ENCODE results near the gene ABTB2.

The ABTB2 gene

DNA sequence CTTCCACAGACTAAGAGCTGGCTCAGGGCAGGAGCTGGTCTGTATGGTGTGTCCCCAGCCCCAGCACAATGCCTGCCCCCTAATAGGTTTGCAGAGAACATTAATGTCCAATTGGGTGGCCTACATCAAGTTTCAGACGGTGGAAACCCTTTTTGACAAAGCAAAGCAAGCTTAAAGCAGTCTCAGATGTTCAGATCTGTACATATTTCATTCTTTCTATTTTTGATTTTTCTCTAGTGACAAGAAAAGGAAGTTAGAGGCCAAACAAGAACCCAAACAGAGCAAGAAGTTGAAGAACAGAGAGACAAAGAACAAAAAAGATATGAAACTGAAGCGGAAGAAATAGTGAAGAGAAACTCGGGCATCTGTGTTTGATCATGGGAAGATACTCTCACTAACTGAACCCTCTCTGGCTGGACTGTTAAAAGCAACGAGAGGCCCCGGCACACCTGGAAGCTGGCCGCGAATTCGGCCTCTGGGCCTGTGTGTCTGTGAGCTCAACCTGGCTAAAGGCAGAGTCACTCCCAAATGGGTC lies 211.9 kb downstream of the ABTB2 start:
- no peak for TF ChIP-seq POLR2AphosphoS5 (IDR thresholded peaks at IDR 0.05; ENCODE audit: low read depth, low read length)
- no peak for TF ChIP-seq FOXP2 (optimal IDR thresholded peaks at IDR 0.05; ENCODE audit: borderline replicate concordance, extremely low read depth, extremely low read length, insufficient read depth)
- TF ChIP-seq TAF1 (IDR thresholded peaks at IDR 0.05; ENCODE audit: borderline replicate concordance, insufficient read depth, low read length): no peak
- TF ChIP-seq SIN3A (IDR thresholded peaks at IDR 0.05; ENCODE audit: borderline replicate concordance, insufficient read depth, low read length): no peak
- TF ChIP-seq, protein P1, sequence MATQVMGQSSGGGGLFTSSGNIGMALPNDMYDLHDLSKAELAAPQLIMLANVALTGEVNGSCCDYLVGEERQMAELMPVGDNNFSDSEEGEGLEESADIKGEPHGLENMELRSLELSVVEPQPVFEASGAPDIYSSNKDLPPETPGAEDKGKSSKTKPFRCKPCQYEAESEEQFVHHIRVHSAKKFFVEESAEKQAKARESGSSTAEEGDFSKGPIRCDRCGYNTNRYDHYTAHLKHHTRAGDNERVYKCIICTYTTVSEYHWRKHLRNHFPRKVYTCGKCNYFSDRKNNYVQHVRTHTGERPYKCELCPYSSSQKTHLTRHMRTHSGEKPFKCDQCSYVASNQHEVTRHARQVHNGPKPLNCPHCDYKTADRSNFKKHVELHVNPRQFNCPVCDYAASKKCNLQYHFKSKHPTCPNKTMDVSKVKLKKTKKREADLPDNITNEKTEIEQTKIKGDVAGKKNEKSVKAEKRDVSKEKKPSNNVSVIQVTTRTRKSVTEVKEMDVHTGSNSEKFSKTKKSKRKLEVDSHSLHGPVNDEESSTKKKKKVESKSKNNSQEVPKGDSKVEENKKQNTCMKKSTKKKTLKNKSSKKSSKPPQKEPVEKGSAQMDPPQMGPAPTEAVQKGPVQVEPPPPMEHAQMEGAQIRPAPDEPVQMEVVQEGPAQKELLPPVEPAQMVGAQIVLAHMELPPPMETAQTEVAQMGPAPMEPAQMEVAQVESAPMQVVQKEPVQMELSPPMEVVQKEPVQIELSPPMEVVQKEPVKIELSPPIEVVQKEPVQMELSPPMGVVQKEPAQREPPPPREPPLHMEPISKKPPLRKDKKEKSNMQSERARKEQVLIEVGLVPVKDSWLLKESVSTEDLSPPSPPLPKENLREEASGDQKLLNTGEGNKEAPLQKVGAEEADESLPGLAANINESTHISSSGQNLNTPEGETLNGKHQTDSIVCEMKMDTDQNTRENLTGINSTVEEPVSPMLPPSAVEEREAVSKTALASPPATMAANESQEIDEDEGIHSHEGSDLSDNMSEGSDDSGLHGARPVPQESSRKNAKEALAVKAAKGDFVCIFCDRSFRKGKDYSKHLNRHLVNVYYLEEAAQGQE (IDR thresholded peaks at IDR 0.05; ENCODE audit: insufficient read depth in 1 of 2, low read depth in 2 of 2, low read length in 2 of 2): no peak

DNA sequence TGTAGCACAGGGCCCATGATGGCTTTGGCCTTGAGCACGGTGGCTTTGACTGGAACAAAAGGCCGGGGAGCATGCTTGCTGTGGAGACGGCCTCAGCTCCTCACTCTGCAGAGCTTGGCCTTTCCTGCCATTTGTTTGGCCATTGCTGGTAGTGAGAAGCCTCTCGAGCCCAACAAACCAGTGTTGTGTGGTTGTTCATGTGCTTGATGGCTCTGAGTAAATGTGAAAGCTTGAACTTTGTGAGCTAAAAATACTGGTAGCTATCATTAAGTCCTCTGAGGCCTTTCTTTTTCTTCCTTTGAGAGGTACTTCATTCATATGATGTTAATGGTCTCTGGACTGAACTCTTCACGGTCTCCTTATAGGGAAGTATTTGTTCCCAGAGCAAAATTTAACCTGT lies 212.7 kb downstream of the ABTB2 start:
- no peak for TF ChIP-seq POLR2AphosphoS5 (IDR thresholded peaks at IDR 0.05; ENCODE audit: low read depth, low read length)
- no peak for TF ChIP-seq FOXP2 (optimal IDR thresholded peaks at IDR 0.05; ENCODE audit: borderline replicate concordance, extremely low read depth, extremely low read length, insufficient read depth)
- TF ChIP-seq, protein P1 (IDR thresholded peaks at IDR 0.05; ENCODE audit: insufficient read depth in 1 of 2, low read depth in 2 of 2, low read length in 2 of 2): no peak
- TF ChIP-seq SIN3A (IDR thresholded peaks at IDR 0.05; ENCODE audit: borderline replicate concordance, insufficient read depth, low read length): no peak
- no peak for TF ChIP-seq TAF1 (IDR thresholded peaks at IDR 0.05; ENCODE audit: borderline replicate concordance, insufficient read depth, low read length)

DNA sequence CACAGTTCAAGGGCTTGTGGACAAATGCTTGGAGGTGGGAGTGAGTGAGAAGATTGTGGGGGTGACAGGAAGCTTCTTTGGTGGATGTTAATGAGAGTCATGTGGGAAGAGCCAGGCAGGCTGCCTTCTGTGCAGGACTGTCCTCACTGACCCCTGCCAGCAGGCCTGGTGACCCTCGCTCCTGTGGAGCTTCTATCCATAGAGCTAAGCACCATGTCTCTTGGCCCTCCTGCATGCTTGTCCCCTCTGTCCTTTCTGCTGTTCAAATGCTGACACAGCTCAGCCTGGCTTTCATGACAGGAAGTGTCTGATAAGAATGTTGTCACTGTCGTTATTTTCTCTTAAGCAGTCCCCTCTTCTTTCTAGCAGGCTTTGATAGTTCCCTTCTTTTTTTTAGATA lies 214.8 kb downstream of the ABTB2 start:
- TF ChIP-seq TAF1 (IDR thresholded peaks at IDR 0.05; ENCODE audit: borderline replicate concordance, insufficient read depth, low read length) (no peak), POLR2AphosphoS5 (IDR thresholded peaks at IDR 0.05; ENCODE audit: low read depth, low read length) (no peak), SIN3A (IDR thresholded peaks at IDR 0.05; ENCODE audit: borderline replicate concordance, insufficient read depth, low read length) (no peak), FOXP2 (optimal IDR thresholded peaks at IDR 0.05; ENCODE audit: borderline replicate concordance, extremely low read depth, extremely low read length, insufficient read depth) (no peak)
- TF ChIP-seq, protein P1 (IDR thresholded peaks at IDR 0.05; ENCODE audit: insufficient read depth in 1 of 2, low read depth in 2 of 2, low read length in 2 of 2): no peak

DNA sequence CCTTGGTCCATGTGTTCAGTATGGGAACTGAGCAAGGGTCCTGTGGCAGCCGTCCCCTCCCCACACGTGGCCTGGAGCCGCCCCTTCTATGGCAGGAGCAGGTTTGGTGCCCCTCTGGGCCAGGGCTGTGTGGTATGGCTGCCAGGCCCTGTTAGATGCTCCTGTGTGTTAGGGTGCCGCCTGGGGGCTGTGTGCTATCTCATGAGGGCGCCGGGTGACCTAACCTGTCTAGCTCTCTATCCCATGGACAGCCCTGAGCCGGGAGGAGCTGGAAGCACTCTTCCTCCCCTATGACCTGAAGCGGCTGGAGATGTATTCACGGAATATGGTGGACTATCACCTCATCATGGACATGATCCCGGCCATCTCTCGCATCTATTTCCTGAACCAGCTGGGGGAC lies 217.7 kb downstream of the ABTB2 start:
- TF ChIP-seq FOXP2 (optimal IDR thresholded peaks at IDR 0.05; ENCODE audit: borderline replicate concordance, extremely low read depth, extremely low read length, insufficient read depth): no peak
- TF ChIP-seq TAF1 (IDR thresholded peaks at IDR 0.05; ENCODE audit: borderline replicate concordance, insufficient read depth, low read length): no peak
- no peak for TF ChIP-seq POLR2AphosphoS5 (IDR thresholded peaks at IDR 0.05; ENCODE audit: low read depth, low read length)
- no peak for TF ChIP-seq SIN3A (IDR thresholded peaks at IDR 0.05; ENCODE audit: borderline replicate concordance, insufficient read depth, low read length)
- TF ChIP-seq, protein P1 (IDR thresholded peaks at IDR 0.05; ENCODE audit: insufficient read depth in 1 of 2, low read depth in 2 of 2, low read length in 2 of 2): no peak

DNA sequence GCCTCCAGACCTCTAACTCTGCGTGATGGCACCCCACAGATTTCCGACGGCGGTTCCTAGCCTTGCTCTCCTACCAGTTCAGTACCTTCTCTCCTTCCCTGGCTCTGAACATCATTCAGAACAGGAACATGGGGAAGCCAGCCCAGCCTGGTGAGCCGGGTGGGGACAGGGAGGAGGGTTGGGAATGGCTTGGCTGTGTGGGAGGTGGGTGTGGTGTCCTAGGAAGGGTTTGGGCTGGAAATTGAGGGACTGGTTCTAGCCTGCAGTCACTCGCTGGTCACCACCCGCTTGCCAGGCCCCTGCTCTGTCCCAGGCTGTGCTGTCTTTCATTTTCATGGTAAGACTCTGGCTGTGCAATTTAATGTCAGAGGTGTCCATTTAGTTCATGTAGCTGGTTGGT lies 218.5 kb downstream of the ABTB2 start:
- TF ChIP-seq SIN3A (IDR thresholded peaks at IDR 0.05; ENCODE audit: borderline replicate concordance, insufficient read depth, low read length) (no peak), TAF1 (IDR thresholded peaks at IDR 0.05; ENCODE audit: borderline replicate concordance, insufficient read depth, low read length) (no peak), FOXP2 (optimal IDR thresholded peaks at IDR 0.05; ENCODE audit: borderline replicate concordance, extremely low read depth, extremely low read length, insufficient read depth) (no peak), POLR2AphosphoS5 (IDR thresholded peaks at IDR 0.05; ENCODE audit: low read depth, low read length) (no peak)
- TF ChIP-seq, protein P1 (IDR thresholded peaks at IDR 0.05; ENCODE audit: insufficient read depth in 1 of 2, low read depth in 2 of 2, low read length in 2 of 2): no peak

All from PFSK-1 (cell line).